Measurements from ENCODE around the gene SCO2. TPM values are rescaled to one million over a fixed set of nuclear protein-coding genes. Genes with fewer than 3 reads are reported as not detected.

The SCO2 gene
- total and polyA plus RNA-seq, 9 of the 15 experiments (the other 6 are each of a cell fraction or from before 2014, with no cell fraction given) = 0.34 to 4.0 (median 1.1) TPM; not detected in 3

- TF ChIP-seq THRB (CRISPR knock-in tag; conservative IDR thresholded peaks at IDR 0.05) = no peak
- TF ChIP-seq ZNF512 (tag; IDR thresholded peaks at IDR 0.05) = no peak
- TF ChIP-seq ZNF232 (CRISPR knock-in tag; IDR thresholded peaks at IDR 0.05) = no peak
- no peak for TF ChIP-seq SMAD2 (IDR thresholded peaks at IDR 0.05; ENCODE audit: low read depth, low read length)
- no peak for TF ChIP-seq ZSCAN29 (IDR thresholded peaks at IDR 0.05)
- no peak for TF ChIP-seq SPI1 (IDR thresholded peaks at IDR 0.05; ENCODE audit: borderline replicate concordance, low read depth, low read length)
- TF ChIP-seq TRIM25 (IDR thresholded peaks at IDR 0.05; ENCODE audit: borderline replicate concordance) = no peak
- 0 out of 4 replicates have a peak, but pooled peaks of 1 of the 2 experiments have one; percentile 30 for TF ChIP-seq SRF (CRISPR knock-in tag; IDR thresholded peaks at IDR 0.05)
- no peak for TF ChIP-seq FOXM1 (IDR thresholded peaks at IDR 0.05; ENCODE audit: low read depth)
- TF ChIP-seq FOXM1 (CRISPR knock-in tag; IDR thresholded peaks at IDR 0.05; ENCODE audit: low read depth) = no peak
- TF ChIP-seq PYGO2 (tag; IDR thresholded peaks at IDR 0.05) = no peak
- no peak for TF ChIP-seq GABPB1 (CRISPR knock-in tag; IDR thresholded peaks at IDR 0.05)
- TF ChIP-seq THRA (IDR thresholded peaks at IDR 0.05) = no peak
- TF ChIP-seq ZFP36 (IDR thresholded peaks at IDR 0.05; ENCODE audit: low read depth, low read length, partially characterized antibody) = no peak
- TF ChIP-seq ARID1B (IDR thresholded peaks at IDR 0.05) = no peak
- TF ChIP-seq ZBTB33 (CRISPR knock-in tag; IDR thresholded peaks at IDR 0.05) = no peak
- TF ChIP-seq ZNF174 (CRISPR knock-in tag; IDR thresholded peaks at IDR 0.05) = no peak
- TF ChIP-seq GTF2B (IDR thresholded peaks at IDR 0.05; ENCODE audit: extremely low read depth, insufficient read length) = no peak
- no peak for TF ChIP-seq ZNF507 (tag; conservative IDR thresholded peaks at IDR 0.05)
Observed at GRCh38 chr22:50526108-50526833, 873 bp upstream of the SCO2 start (continued).
